H1 (cell line): ENCODE data around the gene GBP2. TPM values are rescaled to one million over a fixed set of nuclear protein-coding genes. Genes with fewer than 3 reads are reported as not detected.
"Not testable (repeated sequence)": the region's sequence is repeated elsewhere in the genome, so short reads cannot be mapped to it uniquely, and the experiment has no call there.

Experiments
- CTCF ChIA-PET: fragments of 300-600 bp; sonication (Branson Sonifier 250); formaldehyde crosslinking; loops from one replicate; lab custom pipeline; 2021; ENCODE audit not compliant: partially characterized antibody; lab: Charles Lee
- POLR2A ChIA-PET: fragments of 300-600 bp; sonication (Branson Sonifier 250); formaldehyde crosslinking; loops from one replicate; lab custom pipeline; 2021; ENCODE audit warnings: inconsistent platforms; ENCODE audit not compliant: partially characterized antibody; lab: Charles Lee
- DNase-seq, 2 experiments: peaks; one replicate each; pipeline versions ENCODE4 v3.0.0 to v3.0.0-alpha.2; 2010 to 2022; ENCODE audit warnings: low spot score in 2 of 2, low read depth in 1 of 2, mixed read lengths in 1 of 2
- FAIRE-seq: peaks from 2 replicates; lab custom pipeline; 2011; peaks lifted over from hg19 to GRCh38; lab: Jason Lieb, UNC
- H2AFZ ChIP-seq: 2 replicates; pipeline ENCODE4 v1.8.1; 2012; ENCODE audit warnings: low read length, inconsistent platforms
- H2AK5ac ChIP-seq: 2 replicates; pipeline ENCODE4 v1.6.1; 2013; ENCODE audit warnings: low read depth, low read length
- H2BK120ac ChIP-seq: replicated peaks from 2 replicates; pipeline ENCODE3; 2013; ENCODE audit warnings: low read depth, low read length, inconsistent platforms
- H2BK12ac ChIP-seq: 2 replicates; pipeline ENCODE4 v1.6.1; 2013; ENCODE audit warnings: low read depth, low read length
- H2BK15ac ChIP-seq: 2 replicates; pipeline ENCODE4 v1.6.1; 2013; ENCODE audit warnings: low read length
- H2BK20ac ChIP-seq: 2 replicates; pipeline ENCODE4 v1.6.1; 2013; ENCODE audit warnings: low read length
- H2BK5ac ChIP-seq: 2 replicates; pipeline ENCODE4 v1.6.1; 2013; ENCODE audit warnings: low read depth, low read length
- H3K14ac ChIP-seq: 2 replicates; pipeline ENCODE4 v1.6.1; 2013; ENCODE audit warnings: inconsistent platforms; ENCODE audit not compliant: insufficient read length
- H3K18ac ChIP-seq: 2 replicates; pipeline ENCODE4 v1.6.1; 2013; ENCODE audit warnings: low read length; ENCODE audit errors: extremely low read depth
- H3K23ac ChIP-seq: 2 replicates; pipeline ENCODE4 v1.6.1; 2013; ENCODE audit warnings: inconsistent platforms; ENCODE audit not compliant: insufficient read length
- H3K23me2 ChIP-seq: 2 replicates; pipeline ENCODE4 v1.6.1; 2013; ENCODE audit warnings: low read depth, low read length
- H3K27ac ChIP-seq: 2 replicates; pipeline ENCODE4 v1.6.1; 2011; ENCODE audit warnings: low read depth, low read length, inconsistent platforms
- H3K27me3 ChIP-seq, 4 experiments: replicated peaks in 1 of 4; 1 replicate in 1 of 4; 2 replicates in 3 of 4; pipeline versions ENCODE4 v1.6.1 to v1.8.1; 2011 to 2013; ENCODE audit warnings: low read length in 3 of 4, mild to moderate bottlenecking in 3 of 4, inconsistent platforms in 2 of 4, mixed read lengths in 2 of 4, moderate library complexity in 1 of 4; ENCODE audit not compliant: control insufficient read depth in 3 of 4, insufficient read depth in 3 of 4; ENCODE audit errors: extremely low read depth in 1 of 4
- H3K36me3 ChIP-seq, 4 experiments: 2 replicates each; pipeline versions ENCODE4 v1.6.1 to v1.8.1; 2011 to 2013; ENCODE audit warnings: mild to moderate bottlenecking in 4 of 4, low read length in 3 of 4, moderate library complexity in 2 of 4, control low read depth in 1 of 4, inconsistent platforms in 1 of 4; ENCODE audit not compliant: insufficient read depth in 4 of 4, control insufficient read depth in 2 of 4
- H3K4ac ChIP-seq: replicated peaks from 2 replicates; pipeline ENCODE3; 2013; ENCODE audit warnings: low read length, low read depth, mixed read lengths, inconsistent platforms; ENCODE audit not compliant: insufficient read length
- H3K4me1 ChIP-seq, 4 experiments: replicated peaks in 1 of 4; 1 replicate in 1 of 4; 2 replicates in 3 of 4; pipeline versions ENCODE4 v1.6.1 to v1.8.1; 2011 to 2013; ENCODE audit warnings: low read length in 3 of 4, inconsistent platforms in 2 of 4, mixed read lengths in 1 of 4; ENCODE audit not compliant: insufficient read depth in 4 of 4, control insufficient read depth in 3 of 4
- H3K4me2 ChIP-seq, 2 experiments: 2 replicates each; pipeline versions ENCODE4 v1.6.1 to v1.8.1; 2011 to 2013; ENCODE audit warnings: low read depth in 2 of 2, low read length in 2 of 2, control low read depth in 1 of 2, inconsistent platforms in 1 of 2, mild to moderate bottlenecking in 1 of 2; ENCODE audit not compliant: insufficient read depth in 1 of 2
- H3K4me3 ChIP-seq, 4 experiments: fragments of 200-600, 300-600 bp in 1 of 4; sonication (generic), shearing (Covaris generic), sonication (Bioruptor Twin) in 1 of 4; 2 replicates each; pipeline versions ENCODE4 v1.5.1 to v1.8.1; 2011 to 2016; ENCODE audit warnings: low read length in 4 of 4, low read depth in 3 of 4, control low read depth in 2 of 4, inconsistent platforms in 2 of 4, mild to moderate bottlenecking in 2 of 4, mixed read lengths in 1 of 4, moderate library complexity in 1 of 4; ENCODE audit not compliant: insufficient read depth in 2 of 4; ENCODE audit errors: extremely low read depth in 1 of 4
- H3K56ac ChIP-seq: replicated peaks from 2 replicates; pipeline ENCODE3; 2013; ENCODE audit warnings: low read depth, mild to moderate bottlenecking, mixed read lengths, low read length, inconsistent platforms; ENCODE audit not compliant: insufficient read length
- H3K79me1 ChIP-seq: 2 replicates; pipeline ENCODE4 v1.6.1; 2013; ENCODE audit warnings: low read depth, low read length, control low read depth
- H3K79me2 ChIP-seq, 2 experiments: 2 replicates each; pipeline versions ENCODE4 v1.6.1 to v1.8.1; 2012 to 2013; ENCODE audit warnings: low read length in 2 of 2, mild to moderate bottlenecking in 2 of 2, inconsistent platforms in 1 of 2; ENCODE audit not compliant: insufficient read depth in 2 of 2, control insufficient read depth in 1 of 2
- H3K9ac ChIP-seq, 4 experiments: replicated peaks in 1 of 4; 1 replicate in 1 of 4; 2 replicates in 3 of 4; pipeline versions ENCODE4 v1.6.1 to v1.8.1; 2011 to 2013; ENCODE audit warnings: low read depth in 3 of 4, low read length in 3 of 4, control low read depth in 2 of 4, mild to moderate bottlenecking in 2 of 4, moderate library complexity in 2 of 4, inconsistent platforms in 1 of 4; ENCODE audit errors: extremely low read depth in 1 of 4
- H3K9me3 ChIP-seq, 2 experiments: 2 replicates each; pipeline versions ENCODE4 v1.6.1 to v1.8.1; 2012 to 2013; ENCODE audit warnings: mild to moderate bottlenecking in 2 of 2, moderate library complexity in 2 of 2, control low read depth in 1 of 2, inconsistent platforms in 1 of 2, low read depth in 1 of 2, low read length in 1 of 2, mixed read lengths in 1 of 2; ENCODE audit not compliant: insufficient read depth in 2 of 2
- H4K20me1 ChIP-seq, 2 experiments: replicated peaks in 1 of 2; 2 replicates each; pipeline versions ENCODE3 to v1.8.1; 2011 to 2013; ENCODE audit warnings: inconsistent platforms in 2 of 2, low read length in 2 of 2, mild to moderate bottlenecking in 1 of 2; ENCODE audit not compliant: insufficient read depth in 2 of 2, control insufficient read depth in 1 of 2
- H4K5ac ChIP-seq: 2 replicates; pipeline ENCODE4 v1.6.1; 2013; ENCODE audit warnings: low read length, low read depth, mixed read lengths, inconsistent platforms; ENCODE audit not compliant: insufficient read length
- H4K8ac ChIP-seq: 2 replicates; pipeline ENCODE4 v1.8.0; 2013; ENCODE audit warnings: mild to moderate bottlenecking, moderate library complexity, low read length, inconsistent platforms; ENCODE audit not compliant: insufficient read depth; ENCODE audit errors: extremely low read depth
- H4K91ac ChIP-seq: replicated peaks from 2 replicates; pipeline ENCODE3; 2013; ENCODE audit warnings: low read length, mixed read lengths, inconsistent platforms; ENCODE audit not compliant: insufficient read length
- TEAD4 ChIP-seq: IDR thresholded peaks from 2 replicates; pipeline ENCODE4 v1.6.1; 2012; ENCODE audit warnings: low read depth, low read length, inconsistent platforms, mixed read lengths
- WGBS, 2 experiments: shearing (Covaris generic) in 1 of 2; methylation state at CpG; one replicate each; pipeline versions ENCODE4 v1.1.6 to v1.1.7; 2013 to 2015; ENCODE audit warnings: low lambda C conversion rate in 2 of 2, mixed read lengths in 2 of 2, inconsistent platforms in 1 of 2, low coverage in 1 of 2, missing lambda C conversion rate in 1 of 2; ENCODE audit not compliant: insufficient replicate concordance in 2 of 2, insufficient coverage in 1 of 2, insufficient read length in 1 of 2; ENCODE audit errors: extremely low coverage in 1 of 2, missing lambda C conversion rate in 1 of 2; 5-methylcytosine and 5-hydroxymethylcytosine counted together
- polyA plus RNA-seq, 7 experiments: library from polyadenylated mRNA; depleted of rRNA in 3 of 7; stranded (reverse) in 5 of 7; unstranded in 2 of 7; fragments of >200 nt in 5 of 7; fragments of 200-250 nt in 2 of 7; gene quantifications; 1 replicate in 5 of 7; 2 replicates in 1 of 7; 4 replicates in 1 of 7; pipeline versions ENCODE4 v1.2.1 to v1.2.3, GENCODE V29; 2011 to 2013; ENCODE audit warnings: missing spikeins in 2 of 7, mixed read lengths in 2 of 7
- total RNA-seq: library from RNA; stranded (reverse); fragmentation: NEBNext Ultra II Directional; extraction: Animal tissue kit (Norgen Biotek cat#: 25700); gene quantifications from 2 replicates; pipeline ENCODE4 v1.2.1, GENCODE V29; 2021

The GBP2 gene
- total and polyA plus RNA-seq, 2 of the 8 experiments (the other 6 are each of a cell fraction or from before 2014, with no cell fraction given), result not detected

DNA sequence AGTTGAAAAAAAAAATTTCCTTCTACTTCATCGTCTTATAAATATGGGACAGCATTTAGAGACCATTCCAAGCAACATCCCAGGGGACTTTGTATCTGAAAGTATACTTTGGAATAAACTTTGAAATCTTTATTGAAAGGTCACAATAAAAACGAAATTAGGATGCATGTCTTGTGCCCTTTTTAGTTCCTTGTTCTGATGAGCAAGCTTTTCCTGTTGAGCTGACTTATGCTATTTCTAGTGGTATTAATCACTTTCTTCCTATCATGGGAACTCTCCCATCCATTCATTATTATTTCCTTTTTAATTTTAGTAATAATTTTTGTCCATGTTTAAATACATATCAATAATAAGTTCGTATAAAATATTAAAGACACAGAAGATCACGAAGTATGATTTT is 4.0 kb upstream of the GBP2 start (continued):
- TF ChIP-seq TEAD4, result no peak

DNA sequence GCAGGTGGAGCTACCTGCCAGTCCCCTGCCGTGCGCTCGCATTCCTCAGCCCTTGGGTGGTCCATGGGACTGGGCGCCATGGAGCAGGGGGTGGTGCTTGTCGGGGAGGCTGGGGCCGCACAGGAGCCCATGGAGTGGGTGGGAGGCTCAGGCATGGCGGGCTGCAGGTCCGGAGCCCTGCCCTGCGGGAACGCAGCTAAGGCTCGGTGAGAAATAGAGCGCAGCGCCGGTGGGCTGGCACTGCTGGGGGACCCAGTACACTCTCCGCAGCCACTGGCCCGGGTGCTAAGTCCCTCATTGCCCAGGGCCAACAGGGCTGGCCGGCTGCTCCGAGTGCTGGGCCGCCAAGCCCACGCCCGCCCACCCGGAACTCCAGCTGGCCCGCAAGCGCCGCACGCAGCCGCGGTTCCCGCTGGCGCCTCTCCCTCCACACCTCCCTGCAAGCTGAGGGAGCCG is 2.1 kb upstream of the GBP2 start:
- H2AK5ac ChIP-seq, POLR2A ChIA-PET, H3K27me3 ChIP-seq, H3K23ac ChIP-seq, H3K14ac ChIP-seq, H4K20me1 ChIP-seq, H3K4me3 ChIP-seq, H3K79me1 ChIP-seq, H4K5ac ChIP-seq, H3K9me3 ChIP-seq, H3K9ac ChIP-seq, H3K36me3 ChIP-seq, FAIRE-seq, DNase-seq, H3K4me2 ChIP-seq, H3K23me2 ChIP-seq, H3K79me2 ChIP-seq, H2BK20ac ChIP-seq, H2AFZ ChIP-seq, H3K4me1 ChIP-seq, H4K8ac ChIP-seq, H3K27ac ChIP-seq, H4K91ac ChIP-seq, H2BK120ac ChIP-seq, H3K56ac ChIP-seq, H2BK12ac ChIP-seq, H3K4ac ChIP-seq, H2BK15ac ChIP-seq, H2BK5ac ChIP-seq, H3K18ac ChIP-seq: not testable (repeated sequence)
- WGBS, 2 experiments, result 95% methylated on average over 11 of the region's 31 CpGs; no CpG with 5 or more reads in 1 of the 2 experiments
- CTCF ChIA-PET, result interaction anchor here (1.1 kb wide), 1 partner anchor 230 kb away, joined by 3 read pairs; no protein-coding TSS in a partner anchor
